MM.1S (cell line): ENCODE measurements around the gene NHLRC1.

Source experiments
- DNase-seq: peaks from one replicate; pipeline ENCODE4 v3.0.0-alpha.2; 2015
- H2AFZ ChIP-seq: fragments of 300-600 bp; sonication (generic); 2 replicates; pipeline ENCODE4 v1.6.0; 2016; ENCODE audit warnings: antibody characterized with exemption, low read length
- H3F3A ChIP-seq: fragments of 300-600 bp; sonication (generic); 2 replicates; pipeline ENCODE4 v1.6.1; 2016; ENCODE audit warnings: mild to moderate bottlenecking, antibody characterized with exemption, low read length, moderate library complexity, mixed read lengths; ENCODE audit not compliant: insufficient read depth
- H3K27ac ChIP-seq: fragments of 300-600 bp; sonication (generic); 2 replicates; pipeline ENCODE4 v1.5.1; 2016; ENCODE audit warnings: mild to moderate bottlenecking, low read length
- H3K27me3 ChIP-seq: fragments of 300-600 bp; sonication (generic); replicated peaks from 2 replicates; pipeline ENCODE4 v1.6.0; 2016; ENCODE audit warnings: low read length; ENCODE audit not compliant: insufficient read depth
- H3K36me3 ChIP-seq: fragments of 300-600 bp; sonication (generic); replicated peaks from 2 replicates; pipeline ENCODE4 v1.6.1; 2016; ENCODE audit warnings: mild to moderate bottlenecking, low read length, mixed read lengths; ENCODE audit not compliant: insufficient read depth
- H3K4me1 ChIP-seq: fragments of 300-600 bp; sonication (generic); 2 replicates; pipeline ENCODE4 v1.6.1; 2016; ENCODE audit warnings: low read length, mixed read lengths
- H3K4me2 ChIP-seq: fragments of 300-600 bp; sonication (generic); 2 replicates; pipeline ENCODE4 v1.6.0; 2016; ENCODE audit warnings: low read depth, low read length
- H3K4me3 ChIP-seq: fragments of 300-600 bp; sonication (generic); 2 replicates; pipeline ENCODE4 v1.5.1; 2016; ENCODE audit warnings: low read length, mixed read lengths
- H3K79me2 ChIP-seq: fragments of 300-600 bp; sonication (generic); 2 replicates; pipeline ENCODE4 v1.6.1; 2016; ENCODE audit warnings: mixed run types, low read length, mixed read lengths
- H3K9ac ChIP-seq: fragments of 300-600 bp; sonication (generic); 2 replicates; pipeline ENCODE4 v1.6.1; 2016; ENCODE audit warnings: low read length, mixed read lengths
- H3K9me2 ChIP-seq: fragments of 300-600 bp; sonication (generic); replicated peaks from 2 replicates; pipeline ENCODE4 v1.6.1; 2016; ENCODE audit warnings: mild to moderate bottlenecking, low read length, mixed read lengths; ENCODE audit not compliant: insufficient read depth
- H3K9me3 ChIP-seq: fragments of 300-600 bp; sonication (generic); replicated peaks from 2 replicates; pipeline ENCODE4 v1.6.1; 2016; ENCODE audit warnings: mild to moderate bottlenecking, low read length, mixed read lengths; ENCODE audit not compliant: insufficient read depth
- H4K20me1 ChIP-seq: fragments of 300-600 bp; sonication (generic); 2 replicates; pipeline ENCODE4 v1.6.1; 2016; ENCODE audit warnings: mild to moderate bottlenecking, low read length, moderate library complexity, mixed read lengths; ENCODE audit not compliant: insufficient read depth
- EZH2 ChIP-seq: fragments of 300-600 bp; sonication (generic); optimal IDR thresholded peaks from 2 replicates; pipeline ENCODE3; 2017; ENCODE audit warnings: low read depth, mild to moderate bottlenecking, antibody characterized with exemption, low read length, mixed read lengths
- EZH2phosphoT487 ChIP-seq: fragments of 300-600 bp; sonication (generic); IDR thresholded peaks from 2 replicates; pipeline ENCODE4 v1.6.1; 2018; ENCODE audit warnings: antibody characterized with exemption, low read length
- TF ChIP-seq, protein P1 (sequence below): fragments of 300-600 bp; sonication (generic); IDR thresholded peaks from 2 replicates; pipeline ENCODE4 v1.5.1; 2016; ENCODE audit warnings: antibody characterized with exemption, low read length, mixed read lengths

The NHLRC1 gene

DNA sequence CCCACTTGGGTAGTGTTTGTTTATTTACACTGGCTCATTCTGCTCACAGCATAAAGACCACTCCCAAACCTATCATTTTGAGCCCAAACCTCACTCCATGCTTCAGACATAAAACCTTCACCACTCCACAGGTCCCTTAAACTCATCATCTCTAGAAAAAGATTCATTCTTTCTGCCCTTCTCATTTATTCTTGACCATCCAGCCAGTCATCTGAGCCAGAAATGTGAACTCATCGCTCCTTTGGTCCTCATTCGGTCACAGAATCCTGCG, 20.0 kb upstream of the NHLRC1 start:
- no peaks in the 10 kb centered on the region for H4K20me1 ChIP-seq
- no peak overlapping the region for H3K9ac ChIP-seq
- H3F3A ChIP-seq, result no peaks in the 10 kb centered on the region
- no peaks in the 10 kb centered on the region for H3K4me1 ChIP-seq
- DNase-seq, result no peak
- no peaks in the 10 kb centered on the region for H3K79me2 ChIP-seq
- TF ChIP-seq EZH2phosphoT487 (no peak), EZH2 (no peak)
- TF ChIP-seq, protein P1, sequence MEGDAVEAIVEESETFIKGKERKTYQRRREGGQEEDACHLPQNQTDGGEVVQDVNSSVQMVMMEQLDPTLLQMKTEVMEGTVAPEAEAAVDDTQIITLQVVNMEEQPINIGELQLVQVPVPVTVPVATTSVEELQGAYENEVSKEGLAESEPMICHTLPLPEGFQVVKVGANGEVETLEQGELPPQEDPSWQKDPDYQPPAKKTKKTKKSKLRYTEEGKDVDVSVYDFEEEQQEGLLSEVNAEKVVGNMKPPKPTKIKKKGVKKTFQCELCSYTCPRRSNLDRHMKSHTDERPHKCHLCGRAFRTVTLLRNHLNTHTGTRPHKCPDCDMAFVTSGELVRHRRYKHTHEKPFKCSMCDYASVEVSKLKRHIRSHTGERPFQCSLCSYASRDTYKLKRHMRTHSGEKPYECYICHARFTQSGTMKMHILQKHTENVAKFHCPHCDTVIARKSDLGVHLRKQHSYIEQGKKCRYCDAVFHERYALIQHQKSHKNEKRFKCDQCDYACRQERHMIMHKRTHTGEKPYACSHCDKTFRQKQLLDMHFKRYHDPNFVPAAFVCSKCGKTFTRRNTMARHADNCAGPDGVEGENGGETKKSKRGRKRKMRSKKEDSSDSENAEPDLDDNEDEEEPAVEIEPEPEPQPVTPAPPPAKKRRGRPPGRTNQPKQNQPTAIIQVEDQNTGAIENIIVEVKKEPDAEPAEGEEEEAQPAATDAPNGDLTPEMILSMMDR, result no peak
- H3K27ac ChIP-seq, result no peak overlapping the region
- H3K9me2 ChIP-seq, result no peaks in the 10 kb centered on the region
- no peak overlapping the region for H3K4me3 ChIP-seq
- no peaks in the 10 kb centered on the region for H3K36me3 ChIP-seq
- H3K4me2 ChIP-seq, result no peak overlapping the region
- no peak overlapping the region for H2AFZ ChIP-seq
- no peaks in the 10 kb centered on the region for H3K27me3 ChIP-seq
- H3K9me3 ChIP-seq, result no peaks in the 10 kb centered on the region

DNA sequence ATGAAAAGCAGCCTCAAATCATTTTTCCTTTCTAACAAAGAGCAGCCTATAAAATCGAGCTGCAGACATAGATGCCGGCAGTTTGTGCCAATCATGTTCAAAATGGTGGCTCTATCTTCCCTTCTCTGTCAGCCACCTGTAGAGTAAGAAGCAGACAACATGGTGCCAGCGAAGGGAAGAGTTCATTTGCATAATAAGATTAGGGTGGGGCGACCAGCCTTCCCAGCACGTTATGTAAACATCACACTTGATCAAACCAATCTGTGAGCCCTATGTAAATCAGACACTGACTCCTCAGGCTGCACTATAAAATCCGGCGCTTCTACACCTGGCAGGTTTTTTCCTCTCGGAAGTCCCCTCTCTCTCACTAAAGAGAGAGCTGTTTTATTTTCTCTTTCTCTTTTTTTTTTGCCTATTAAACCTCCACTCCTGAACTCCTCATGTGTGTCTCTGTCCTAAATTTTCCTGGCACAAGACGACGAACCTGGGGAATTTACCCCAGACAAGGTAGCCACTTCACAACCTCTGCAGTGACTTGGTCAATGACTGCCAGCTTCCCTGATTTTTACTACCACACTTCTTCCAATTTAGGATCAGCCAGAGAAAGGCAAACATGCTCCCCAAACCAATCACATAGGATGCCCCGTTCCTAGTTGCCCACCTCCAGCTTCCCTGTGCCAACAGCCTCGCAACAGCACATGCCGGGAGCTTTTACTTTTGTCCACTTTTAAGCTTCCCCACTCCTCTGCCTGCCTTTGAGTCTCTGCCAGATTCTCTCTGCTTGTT, 19.5 kb upstream of the NHLRC1 start:
- TF ChIP-seq EZH2phosphoT487, result no peak
- no peak overlapping the region for H3K9ac ChIP-seq
- DNase-seq, result no peak

DNA sequence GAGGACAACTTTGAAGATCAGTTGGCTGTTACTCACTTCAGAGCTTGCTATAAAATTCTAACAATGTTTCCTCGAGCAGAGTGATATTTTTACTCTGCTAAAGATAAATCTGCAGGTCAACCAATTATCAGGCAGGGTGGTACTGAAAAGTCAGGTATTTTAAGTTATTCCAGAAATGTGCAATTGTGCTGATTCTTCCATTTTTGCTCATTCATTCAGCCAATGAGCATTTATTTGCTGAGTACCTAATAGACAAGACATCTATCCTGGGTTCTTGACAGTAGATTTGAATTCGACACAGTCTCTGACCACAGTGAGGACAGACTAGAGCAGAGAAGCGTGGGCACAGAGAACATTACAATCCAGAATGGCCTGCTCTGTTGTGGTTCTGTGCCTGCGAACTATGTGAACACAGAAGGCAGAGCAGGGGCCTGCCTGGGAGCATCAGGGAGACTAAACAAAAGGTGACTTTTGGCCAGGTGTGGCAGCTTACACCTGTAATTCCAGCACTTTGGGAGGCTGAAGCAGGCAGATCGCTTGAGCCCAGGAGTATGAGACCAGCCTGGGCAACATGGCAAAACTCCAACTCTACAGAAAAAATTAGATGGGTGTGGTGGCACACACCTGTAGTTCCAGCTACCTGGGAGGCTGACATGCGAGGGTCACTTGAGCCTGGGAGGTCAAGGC, 17.6 kb upstream of the NHLRC1 start:
- Histone ChIP-seq H3K36me3 (no peaks in the 10 kb centered on the region), H3K9me2 (no peaks in the 10 kb centered on the region), H3K4me1 (no peaks in the 10 kb centered on the region), H2AFZ (no peak overlapping the region), H3K27me3 (no peaks in the 10 kb centered on the region), H3K9ac (no peak overlapping the region), H3K27ac (no peak overlapping the region), H4K20me1 (no peaks in the 10 kb centered on the region), H3K4me2 (no peak overlapping the region), H3K4me3 (no peak overlapping the region), H3K79me2 (no peaks in the 10 kb centered on the region), H3K9me3 (no peaks in the 10 kb centered on the region), H3F3A (no peaks in the 10 kb centered on the region)
- no peak for DNase-seq
- TF ChIP-seq EZH2phosphoT487 (no peak), EZH2 (no peak)
- TF ChIP-seq, protein P1, result no peak

More for the DNA sequence above, 19.5 kb upstream of the NHLRC1 start:
- Histone ChIP-seq H3K79me2 (no peaks in the 10 kb centered on the region), H3F3A (no peaks in the 10 kb centered on the region), H3K4me1 (no peaks in the 10 kb centered on the region), H3K27me3 (no peaks in the 10 kb centered on the region), H3K9me3 (no peaks in the 10 kb centered on the region), H4K20me1 (no peaks in the 10 kb centered on the region), H3K4me3 (no peak overlapping the region), H3K4me2 (no peak overlapping the region), H3K36me3 (no peaks in the 10 kb centered on the region), H3K9me2 (no peaks in the 10 kb centered on the region), H2AFZ (no peak overlapping the region), H3K27ac (no peak overlapping the region)

DNA sequence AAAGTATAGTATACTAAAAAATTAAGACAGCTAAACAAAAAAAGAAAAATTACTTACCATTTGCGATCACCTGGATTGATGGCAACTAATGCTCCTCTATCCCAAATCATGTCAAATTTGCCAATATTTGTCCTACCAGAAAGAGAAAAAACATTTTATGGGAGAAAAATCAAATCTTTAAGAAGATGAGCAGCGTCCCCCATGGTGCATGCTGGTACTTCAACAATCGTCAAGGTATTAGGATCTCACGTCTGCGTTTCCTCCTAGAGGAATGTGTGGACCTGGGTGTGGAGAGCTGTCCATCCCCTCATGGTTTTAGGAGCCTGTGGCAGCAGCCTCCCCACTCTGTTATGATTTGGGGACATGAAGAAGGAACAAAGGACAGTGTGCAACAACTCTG, 16.4 kb upstream of the NHLRC1 start:
- Histone ChIP-seq H4K20me1 (no peaks in the 10 kb centered on the region), H3K4me2 (no peak overlapping the region), H3K9me2 (no peaks in the 10 kb centered on the region), H3K27me3 (no peaks in the 10 kb centered on the region), H3K9ac (no peak overlapping the region), H3K79me2 (no peaks in the 10 kb centered on the region), H3K9me3 (no peaks in the 10 kb centered on the region), H3F3A (no peaks in the 10 kb centered on the region), H2AFZ (no peak overlapping the region), H3K4me1 (no peaks in the 10 kb centered on the region), H3K27ac (no peak overlapping the region), H3K4me3 (no peak overlapping the region), H3K36me3 (no peaks in the 10 kb centered on the region)
- DNase-seq, result no peak
- no peak for TF ChIP-seq EZH2phosphoT487
- TF ChIP-seq, protein P1, result no peak
- no peak for TF ChIP-seq EZH2
